ENCODE measurements around the gene TEKT5. TPM values are rescaled to one million over a fixed set of nuclear protein-coding genes. Genes with fewer than 3 reads are reported as not detected.

TEKT5 gene
- polyA plus RNA-seq, 1 donor from 2014 or later: not detected

DNA sequence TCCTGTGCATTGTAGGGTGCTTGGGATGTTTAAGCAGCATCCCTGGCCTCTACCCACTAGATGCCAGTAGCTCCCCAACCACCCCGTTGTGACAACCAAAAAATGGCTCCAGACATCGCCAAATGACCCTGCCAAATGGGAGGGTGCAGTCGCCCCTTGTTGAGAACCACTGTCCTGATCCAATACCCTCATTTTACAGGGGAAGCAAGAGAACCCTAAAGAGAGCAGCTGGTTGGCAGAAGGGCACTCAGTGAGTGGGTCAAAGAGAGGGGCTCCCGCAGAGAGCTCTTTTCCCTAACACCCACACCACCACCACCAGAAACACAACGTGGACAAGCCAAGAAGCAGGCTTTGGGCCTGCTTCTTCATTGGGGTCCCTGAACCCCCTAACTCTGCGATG is 18.4 kb downstream of the TEKT5 start:
- Mint-ChIP-seq H3K27me3 (peaks cover 6% of the 10 kb centered on the region), H3K4me1 (no peaks in the 10 kb centered on the region), H3K27ac (no peak overlapping the region), H3K4me3 (no peak overlapping the region), H3K9me3 (peaks cover 3 to 8% (median 3%) of the 10 kb centered on the region in 3 donors), H3K36me3 (peaks cover 2% of the 10 kb centered on the region)

DNA sequence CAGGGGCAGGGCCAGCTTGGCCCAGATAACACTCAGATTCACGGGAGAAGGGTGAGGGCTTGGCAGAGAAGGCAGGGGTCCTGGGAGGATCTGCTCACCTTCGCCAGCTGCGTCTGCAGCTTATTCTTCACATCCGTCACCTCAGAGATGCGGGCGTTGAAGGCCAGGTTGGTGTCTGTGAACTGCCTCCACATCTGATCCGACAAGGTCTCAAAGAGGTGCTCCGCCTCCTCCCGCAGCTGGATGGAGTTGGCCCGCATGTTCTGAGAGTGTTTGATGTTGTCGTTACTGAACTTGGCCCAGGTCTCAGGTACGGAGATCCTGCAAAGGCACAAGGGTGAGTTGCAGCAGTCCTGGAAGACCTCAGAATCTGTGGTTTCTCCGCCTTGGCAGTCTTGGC is 18.9 kb downstream of the TEKT5 start:
- no peak overlapping the region for H3K27ac Mint-ChIP-seq
- H3K9me3 Mint-ChIP-seq: peaks cover 3 to 12% (median 6%) of the 10 kb centered on the region in 3 donors
- H3K4me1 Mint-ChIP-seq: no peaks in the 10 kb centered on the region
- H3K36me3 Mint-ChIP-seq: peaks cover 2% of the 10 kb centered on the region
- H3K4me3 Mint-ChIP-seq: no peak overlapping the region
- H3K27me3 Mint-ChIP-seq: peaks cover 6% of the 10 kb centered on the region

DNA sequence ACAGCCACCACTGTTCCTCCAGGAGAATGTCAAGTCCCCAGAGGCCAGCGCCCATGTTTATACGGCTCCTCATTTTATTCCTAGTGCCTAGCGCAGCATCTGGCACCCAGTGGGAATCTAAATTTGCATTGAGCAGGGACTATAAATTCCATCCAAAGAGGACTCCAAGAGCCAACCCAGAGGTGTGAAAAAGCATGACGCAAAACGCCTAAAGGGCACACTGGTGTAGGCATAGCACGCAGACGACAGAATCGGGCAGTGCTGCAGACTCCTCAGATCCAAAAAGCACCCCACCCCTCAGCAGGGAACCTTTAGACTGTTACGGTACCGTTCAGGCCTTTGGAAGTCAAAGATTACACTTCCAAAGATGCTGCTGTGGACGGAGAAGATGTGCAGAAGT is 19.5 kb downstream of the TEKT5 start:
- Mint-ChIP-seq H3K36me3 (peaks cover 2% of the 10 kb centered on the region), H3K4me1 (no peaks in the 10 kb centered on the region), H3K4me3 (no peak overlapping the region), H3K9me3 (peaks cover 3 to 12% (median 6%) of the 10 kb centered on the region in 3 donors), H3K27me3 (peaks cover 6% of the 10 kb centered on the region), H3K27ac (no peak overlapping the region)

DNA sequence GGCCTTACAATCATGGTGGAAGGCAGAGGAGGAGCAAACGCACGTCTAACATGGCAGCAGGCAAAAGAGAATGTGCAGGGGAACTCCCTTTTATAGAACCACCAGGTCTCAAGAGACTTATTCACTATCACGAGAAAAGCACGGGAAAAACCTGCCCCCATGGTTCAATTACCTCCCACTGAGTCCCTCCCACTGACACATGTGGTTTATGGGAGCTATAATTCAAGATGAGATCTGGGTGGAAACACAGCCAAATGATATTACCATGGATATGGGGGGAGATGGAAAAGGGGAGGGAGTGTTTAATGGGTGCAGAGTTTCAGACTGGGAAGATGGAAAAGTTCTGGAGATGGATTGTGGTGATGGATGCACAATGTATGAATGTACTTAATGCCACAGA is 23.0 kb downstream of the TEKT5 start:
- peaks cover 3 to 12% (median 6%) of the 10 kb centered on the region in 3 donors for H3K9me3 Mint-ChIP-seq
- peaks cover 2% of the 10 kb centered on the region for H3K36me3 Mint-ChIP-seq
- H3K27me3 Mint-ChIP-seq: no peaks in the 10 kb centered on the region
- no peaks in the 10 kb centered on the region for H3K4me1 Mint-ChIP-seq
- H3K27ac Mint-ChIP-seq: no peak overlapping the region
- H3K4me3 Mint-ChIP-seq: no peak overlapping the region

DNA sequence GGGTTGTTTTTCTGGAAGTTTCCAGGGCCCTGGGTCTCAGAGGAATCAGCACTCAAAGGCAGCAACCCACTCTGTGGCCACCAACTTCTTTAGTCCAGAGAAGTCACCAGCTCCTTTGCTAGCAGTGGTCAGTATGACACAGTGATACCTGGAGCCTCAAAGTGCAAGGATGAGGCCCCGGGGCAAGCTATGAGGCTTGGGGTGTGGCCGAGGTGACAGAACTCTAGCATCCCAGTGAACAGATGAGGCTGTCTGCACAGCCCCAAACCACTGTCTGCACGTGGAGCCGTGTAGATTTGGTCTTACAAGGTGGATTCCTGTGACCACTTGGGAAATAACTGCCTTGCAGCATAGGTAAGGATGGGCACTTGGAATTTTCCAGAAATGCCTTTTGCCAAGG is 24.9 kb downstream of the TEKT5 start:
- Mint-ChIP-seq H3K27ac (no peak overlapping the region), H3K9me3 (peaks cover 3 to 12% (median 6%) of the 10 kb centered on the region in 3 donors), H3K4me3 (no peak overlapping the region), H3K36me3 (peaks cover 2% of the 10 kb centered on the region), H3K27me3 (no peaks in the 10 kb centered on the region), H3K4me1 (peaks cover 0 to 4% (median 0%) of the 10 kb centered on the region in 3 donors)

DNA sequence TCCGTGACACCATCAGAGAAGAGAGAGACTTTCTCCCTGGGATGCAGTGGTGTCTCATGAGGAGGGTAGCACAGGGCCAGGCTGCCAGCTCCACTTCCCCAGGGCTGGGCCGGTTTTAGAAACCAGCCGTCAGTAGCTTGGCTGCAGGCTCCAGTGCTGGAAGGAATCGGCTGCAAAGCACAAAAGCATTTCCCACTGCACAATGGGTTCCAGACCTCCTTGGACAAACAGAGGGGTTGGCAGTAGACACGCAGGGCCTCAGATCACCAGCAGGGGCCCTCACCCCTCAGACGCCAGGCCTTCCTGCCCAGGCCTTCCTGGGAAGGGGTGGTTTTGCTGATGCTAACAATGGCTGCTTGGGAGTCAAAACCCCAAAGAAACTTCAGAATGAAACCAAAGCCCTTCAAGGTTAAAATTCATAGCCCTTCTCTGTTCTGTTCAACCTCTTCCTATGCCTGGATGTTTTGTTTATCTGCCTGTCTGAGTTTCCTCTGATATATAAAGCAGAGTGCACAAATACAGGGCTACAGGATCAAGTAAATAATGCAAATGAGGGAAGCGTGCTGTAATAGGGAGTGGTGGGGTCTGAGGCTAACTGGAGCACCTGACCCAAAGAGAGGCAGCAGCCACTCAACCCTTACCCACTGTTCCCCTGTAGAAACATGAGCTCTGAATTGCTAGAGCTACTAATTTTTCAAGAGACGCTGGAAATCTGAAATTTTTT is 26.2 kb downstream of the TEKT5 start:
- Mint-ChIP-seq H3K36me3 (peaks cover 2% of the 10 kb centered on the region), H3K27me3 (no peaks in the 10 kb centered on the region), H3K4me3 (no peak overlapping the region), H3K9me3 (peaks cover 3 to 12% (median 6%) of the 10 kb centered on the region in 3 donors), H3K4me1 (peaks cover 0 to 4% (median 0%) of the 10 kb centered on the region in 3 donors), H3K27ac (no peak overlapping the region)

DNA sequence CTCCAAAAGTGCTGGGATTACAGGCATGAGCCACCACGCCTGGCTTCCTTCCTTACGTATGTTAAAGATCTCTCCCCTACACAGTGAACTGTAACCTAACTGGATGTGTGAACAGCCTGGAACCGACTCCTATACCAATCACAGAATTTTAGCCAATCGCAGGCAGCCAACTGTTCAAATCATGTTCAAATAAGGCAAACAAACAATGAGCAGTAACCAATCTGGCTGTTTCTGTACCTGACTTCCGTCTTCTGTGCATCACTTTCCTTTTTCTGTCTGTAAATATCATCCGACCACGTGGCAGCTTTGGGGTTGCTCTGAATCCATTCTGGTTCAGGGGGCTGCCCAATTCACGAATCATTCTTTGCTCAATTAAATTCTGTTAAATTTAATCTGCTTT is 27.5 kb downstream of the TEKT5 start:
- H3K27me3 Mint-ChIP-seq: no peaks in the 10 kb centered on the region
- no peaks in the 10 kb centered on the region for H3K36me3 Mint-ChIP-seq
- peaks cover 3 to 12% (median 6%) of the 10 kb centered on the region in 3 donors for H3K9me3 Mint-ChIP-seq
- H3K27ac Mint-ChIP-seq: no peak overlapping the region
- H3K4me1 Mint-ChIP-seq: peaks cover 0 to 4% (median 0%) of the 10 kb centered on the region in 3 donors
- H3K4me3 Mint-ChIP-seq: no peak overlapping the region

DNA sequence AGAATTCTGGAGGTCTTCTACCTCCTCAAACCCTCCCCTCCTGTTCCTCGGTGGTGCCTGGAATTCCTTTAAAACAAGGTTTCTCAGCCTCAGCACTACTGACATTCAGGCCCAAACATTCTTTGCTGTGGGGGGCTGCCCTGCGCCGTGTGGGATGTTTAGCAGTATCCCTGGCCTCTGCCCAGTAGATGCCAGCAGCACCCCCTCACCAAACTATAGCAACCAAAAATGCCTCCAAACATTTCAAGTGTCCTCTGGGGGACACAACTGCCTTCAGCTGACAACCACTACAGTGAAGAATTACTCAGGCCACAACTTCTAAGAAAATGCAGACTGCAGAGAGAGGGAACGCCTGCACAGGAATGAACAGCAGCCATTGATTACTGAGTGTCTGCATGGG is 28.4 kb downstream of the TEKT5 start:
- Mint-ChIP-seq H3K27me3 (peaks cover 2% of the 10 kb centered on the region), H3K36me3 (no peaks in the 10 kb centered on the region), H3K27ac (no peak overlapping the region), H3K4me3 (no peak overlapping the region), H3K4me1 (peaks cover 0 to 4% (median 0%) of the 10 kb centered on the region in 3 donors), H3K9me3 (peaks cover 0 to 4% (median 3%) of the 10 kb centered on the region in 3 donors)

DNA sequence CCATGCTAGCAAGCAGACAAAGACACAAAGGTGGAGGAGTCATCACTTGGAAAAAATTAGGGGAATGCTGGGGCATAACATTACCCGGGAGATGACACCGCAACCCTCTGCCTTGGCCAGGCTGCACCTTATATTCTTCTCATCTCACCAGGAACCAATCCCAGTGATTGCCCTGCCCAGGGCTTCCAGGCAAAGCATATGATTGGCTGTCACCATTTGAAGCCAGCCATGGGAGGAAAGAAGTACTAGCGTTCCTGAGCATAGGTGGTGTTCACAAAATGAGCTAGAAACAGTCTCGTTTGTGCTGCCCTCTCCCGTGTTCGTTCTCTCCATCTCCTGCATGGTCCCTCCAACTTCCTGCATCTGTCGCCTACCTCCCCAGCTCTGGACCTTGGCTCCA is 29.6 kb downstream of the TEKT5 start:
- peaks cover 2% of the 10 kb centered on the region for H3K27me3 Mint-ChIP-seq
- H3K9me3 Mint-ChIP-seq: no peaks in the 10 kb centered on the region
- H3K36me3 Mint-ChIP-seq: no peaks in the 10 kb centered on the region
- no peak overlapping the region for H3K27ac Mint-ChIP-seq
- H3K4me1 Mint-ChIP-seq: peaks cover 0 to 4% (median 0%) of the 10 kb centered on the region in 3 donors
- no peak overlapping the region for H3K4me3 Mint-ChIP-seq

DNA sequence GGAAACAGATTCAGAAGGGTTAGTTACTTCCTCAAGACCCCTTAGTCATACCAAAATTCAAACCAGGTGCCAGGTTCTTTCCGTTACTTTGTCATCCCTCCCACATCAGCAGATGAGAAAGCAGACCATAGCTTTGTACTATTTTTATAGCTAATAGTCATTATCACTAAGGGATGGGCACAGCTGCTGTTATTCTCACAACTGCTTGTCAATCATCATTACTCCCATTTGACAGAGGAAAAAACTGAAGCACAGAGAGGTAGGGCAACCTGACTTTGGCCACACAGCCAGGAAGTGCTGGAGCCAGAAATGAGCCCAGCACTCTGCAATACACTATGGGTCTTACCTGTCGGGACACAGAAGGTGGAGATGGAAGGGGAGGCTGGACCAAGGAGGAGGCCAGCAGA is 30.0 kb downstream of the TEKT5 start:
- Mint-ChIP-seq H3K27ac (no peak overlapping the region), H3K4me3 (no peak overlapping the region), H3K27me3 (peaks cover 2% of the 10 kb centered on the region), H3K9me3 (no peaks in the 10 kb centered on the region), H3K36me3 (no peaks in the 10 kb centered on the region), H3K4me1 (peaks cover 0 to 4% (median 0%) of the 10 kb centered on the region in 3 donors)

DNA sequence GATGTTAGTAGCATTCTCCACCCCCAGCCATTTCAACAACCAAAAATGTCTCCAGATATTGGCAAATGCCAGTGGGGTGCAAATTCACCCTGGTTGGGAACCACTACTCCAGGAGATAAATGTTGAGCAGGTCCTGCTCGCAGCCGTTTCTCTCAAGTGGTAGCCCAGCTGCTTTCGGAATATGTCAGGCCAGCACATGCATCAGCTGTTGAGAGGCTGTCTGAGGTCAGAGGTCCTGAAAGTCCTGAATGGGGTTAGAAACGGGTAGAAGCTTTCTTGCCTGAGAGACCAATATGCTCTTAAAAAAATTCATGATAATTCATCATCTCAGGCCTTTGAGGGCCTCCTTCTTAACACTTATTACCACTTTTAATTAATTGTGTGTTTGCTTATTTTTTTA is 31.0 kb downstream of the TEKT5 start:
- Mint-ChIP-seq H3K36me3 (no peaks in the 10 kb centered on the region), H3K9me3 (no peaks in the 10 kb centered on the region), H3K4me1 (peaks cover 0 to 4% (median 0%) of the 10 kb centered on the region in 3 donors), H3K4me3 (no peak overlapping the region), H3K27me3 (peaks cover 5% of the 10 kb centered on the region), H3K27ac (no peak overlapping the region)

DNA sequence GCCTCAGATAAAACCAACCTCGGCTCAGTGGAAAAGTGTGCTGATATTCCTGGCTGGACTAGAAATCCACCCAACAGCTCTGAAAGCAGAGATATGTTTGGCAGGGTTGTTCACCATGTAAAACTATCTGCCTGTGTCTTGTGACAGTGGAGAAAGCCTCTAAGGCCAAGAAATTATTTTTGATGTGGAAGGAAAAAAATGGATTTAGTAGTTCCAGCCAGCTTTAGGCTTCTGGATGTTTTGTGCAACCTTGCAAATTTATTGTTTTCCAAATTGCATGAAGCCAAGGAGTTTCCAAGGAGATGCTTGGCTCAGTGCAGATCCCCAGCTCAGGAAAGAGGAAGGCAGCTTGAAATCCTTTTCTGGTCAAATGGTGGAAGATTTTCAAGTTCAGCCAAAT is 31.6 kb downstream of the TEKT5 start:
- H3K27me3 Mint-ChIP-seq: peaks cover 8% of the 10 kb centered on the region
- peaks cover 0 to 4% (median 0%) of the 10 kb centered on the region in 3 donors for H3K4me1 Mint-ChIP-seq
- H3K4me3 Mint-ChIP-seq: no peak overlapping the region
- H3K27ac Mint-ChIP-seq: no peak overlapping the region
- no peaks in the 10 kb centered on the region for H3K9me3 Mint-ChIP-seq
- H3K36me3 Mint-ChIP-seq: no peaks in the 10 kb centered on the region

DNA sequence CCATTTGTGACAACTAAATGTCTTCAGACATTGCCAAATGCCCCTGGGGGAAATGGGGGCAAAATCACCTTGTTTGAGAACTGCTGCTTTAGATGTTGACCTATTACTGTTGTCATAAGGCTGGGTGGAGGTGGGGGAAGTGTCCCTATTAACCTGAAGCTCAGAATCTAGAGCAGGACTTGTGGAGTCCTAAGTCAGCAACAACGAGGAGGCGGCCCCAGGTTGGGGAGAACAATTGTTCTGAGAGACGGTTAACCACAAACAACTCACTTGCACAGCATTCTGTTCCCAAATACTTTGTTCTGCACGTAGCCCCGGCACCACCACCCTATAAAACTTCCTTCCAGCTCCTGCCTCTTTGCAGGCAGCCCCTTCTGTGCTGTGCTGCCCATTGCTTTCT is 32.5 kb downstream of the TEKT5 start:
- H3K4me1 Mint-ChIP-seq: peaks cover 0 to 4% (median 0%) of the 10 kb centered on the region in 3 donors
- no peaks in the 10 kb centered on the region for H3K36me3 Mint-ChIP-seq
- peaks cover 11% of the 10 kb centered on the region for H3K27me3 Mint-ChIP-seq
- no peaks in the 10 kb centered on the region for H3K9me3 Mint-ChIP-seq
- H3K27ac Mint-ChIP-seq: no peak overlapping the region
- no peak overlapping the region for H3K4me3 Mint-ChIP-seq

DNA sequence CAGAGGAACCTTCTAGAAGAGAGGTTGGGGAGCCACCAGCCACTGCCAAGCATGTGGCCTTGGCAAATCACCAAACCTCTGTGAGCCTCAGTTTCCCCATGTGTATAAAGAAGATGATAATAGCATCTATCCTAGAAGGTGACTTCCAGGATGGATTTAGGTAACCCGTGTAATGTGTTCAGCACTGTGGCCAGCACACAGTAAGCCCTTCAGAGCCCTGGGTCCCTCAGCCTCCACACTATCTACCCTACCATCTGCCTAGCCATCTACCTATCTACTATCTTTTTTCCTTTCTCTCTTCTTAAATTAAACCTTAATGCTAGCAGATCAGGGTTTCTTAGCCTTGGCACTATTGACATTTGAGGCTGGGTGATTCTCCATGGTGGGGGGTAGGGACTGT is 33.0 kb downstream of the TEKT5 start:
- no peaks in the 10 kb centered on the region for H3K36me3 Mint-ChIP-seq
- no peak overlapping the region for H3K4me3 Mint-ChIP-seq
- peaks cover 12% of the 10 kb centered on the region for H3K27me3 Mint-ChIP-seq
- no peak overlapping the region for H3K27ac Mint-ChIP-seq
- no peaks in the 10 kb centered on the region for H3K9me3 Mint-ChIP-seq
- H3K4me1 Mint-ChIP-seq: peaks cover 0 to 4% (median 0%) of the 10 kb centered on the region in 3 donors

DNA sequence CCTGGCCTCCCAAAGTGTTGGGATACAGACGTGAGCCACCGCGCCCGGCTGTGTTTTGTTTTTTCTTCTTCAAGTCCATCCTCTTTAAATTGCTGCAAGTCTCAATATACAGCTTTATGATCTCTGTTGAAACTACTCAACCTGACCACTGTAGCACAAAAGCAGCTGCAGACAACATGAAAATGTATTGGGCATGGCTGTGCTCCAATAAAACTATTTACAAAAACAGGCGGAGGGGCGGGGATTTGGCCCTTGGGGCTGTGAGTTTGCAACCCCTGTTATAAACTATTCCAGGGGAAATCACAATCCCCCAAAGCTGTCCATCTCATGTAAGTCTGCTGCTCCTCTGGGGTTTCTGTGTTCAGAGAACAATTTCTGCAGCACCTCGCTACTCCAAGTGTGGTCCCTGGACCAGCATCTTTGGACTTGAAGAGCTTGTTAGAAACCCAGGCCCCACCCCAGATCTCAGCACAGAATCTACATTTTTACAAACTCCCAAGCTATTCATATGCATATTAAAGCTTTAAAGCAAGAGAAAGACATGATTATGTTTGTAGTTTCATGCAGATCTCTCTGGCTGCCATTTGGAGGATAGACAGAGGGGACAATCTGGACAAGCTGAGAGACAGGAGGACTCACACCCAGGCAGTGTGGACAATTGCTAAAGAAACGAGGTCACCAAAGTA is 33.6 kb downstream of the TEKT5 start:
- Mint-ChIP-seq H3K4me3 (no peak overlapping the region), H3K27me3 (peaks cover 12% of the 10 kb centered on the region), H3K4me1 (peaks cover 0 to 2% (median 0%) of the 10 kb centered on the region in 3 donors), H3K27ac (no peak overlapping the region), H3K36me3 (no peaks in the 10 kb centered on the region), H3K9me3 (no peaks in the 10 kb centered on the region)

DNA sequence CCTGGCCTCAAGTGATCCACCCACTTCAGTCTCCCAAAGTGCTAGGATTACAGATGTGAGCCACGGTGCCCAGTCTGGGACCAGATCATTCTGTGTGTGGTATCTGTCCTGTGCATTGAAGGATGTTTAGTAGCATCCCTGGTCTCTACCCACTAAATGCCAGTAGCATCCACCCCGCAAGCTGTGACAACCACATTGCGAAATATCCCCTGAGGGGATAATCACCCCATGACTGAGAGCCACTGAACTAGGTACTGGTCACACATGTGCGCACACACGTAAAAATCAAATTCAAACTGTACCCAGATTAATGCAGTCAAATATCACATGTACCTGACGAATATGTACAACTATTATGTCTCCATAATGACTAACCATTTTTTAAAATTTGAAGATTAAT is 35.8 kb downstream of the TEKT5 start:
- H3K4me3 Mint-ChIP-seq: no peak overlapping the region
- peaks cover 2% of the 10 kb centered on the region for H3K36me3 Mint-ChIP-seq
- peaks cover 0 to 2% (median 0%) of the 10 kb centered on the region in 3 donors for H3K9me3 Mint-ChIP-seq
- H3K27ac Mint-ChIP-seq: no peak overlapping the region
- H3K27me3 Mint-ChIP-seq: peaks cover 12% of the 10 kb centered on the region
- H3K4me1 Mint-ChIP-seq: no peaks in the 10 kb centered on the region
